ENCODE data around the gene C1orf115.
"Not testable (repeated sequence)": the region's sequence is repeated elsewhere in the genome, so short reads cannot be mapped to it uniquely, and the experiment has no call there.

Gene C1orf115

GRCh38 chr1:220732137-220732536 is 42.0 kb downstream of the C1orf115 start:
- DNase-seq (ENCODE audit: low read depth, low spot score): no peak
- TF ChIP-seq CTCF (IDR thresholded peaks at IDR 0.05; ENCODE audit: low read depth, low read length): no peak
- in situ Hi-C loops (cut with HindIII; ENCODE audit: low sequenced_read_pairs): no loop called here
- no peak overlapping the region for H3K4me3 ChIP-seq (ENCODE audit: low read depth, low read length)

- TF ChIP-seq CTCF (IDR thresholded peaks at IDR 0.05; ENCODE audit: low read depth, low read length): no peak
- DNase-seq (ENCODE audit: low read depth, low spot score): no peak
- in situ Hi-C loops (cut with HindIII; ENCODE audit: low sequenced_read_pairs): no loop called here
- no peak overlapping the region for H3K4me3 ChIP-seq (ENCODE audit: low read depth, low read length)
These were observed 42.5 kb downstream of the C1orf115 start for GRCh38 chr1:220732621-220733020.

GRCh38 chr1:220733086-220733601 is 43.0 kb downstream of the C1orf115 start:
- peak; percentile 81 for DNase-seq (ENCODE audit: low read depth, low spot score)
- TF ChIP-seq CTCF (IDR thresholded peaks at IDR 0.05; ENCODE audit: low read depth, low read length): peak; percentile 86
- in situ Hi-C loops (cut with HindIII; ENCODE audit: low sequenced_read_pairs): no loop called here
- H3K4me3 ChIP-seq (ENCODE audit: low read depth, low read length): peak overlapping the region; percentile 2

GRCh38 chr1:220734571-220735326 is 44.6 kb downstream of the C1orf115 start:
- no peak overlapping the region for H3K4me3 ChIP-seq (ENCODE audit: low read depth, low read length)
- in situ Hi-C loops (cut with HindIII; ENCODE audit: low sequenced_read_pairs): no loop called here
- DNase-seq (ENCODE audit: low read depth, low spot score): peak; percentile 72
- TF ChIP-seq CTCF (IDR thresholded peaks at IDR 0.05; ENCODE audit: low read depth, low read length): no peak

- DNase-seq (ENCODE audit: low read depth, low spot score); H3K4me3 ChIP-seq (ENCODE audit: low read depth, low read length); in situ Hi-C loops (cut with HindIII; ENCODE audit: low sequenced_read_pairs): not testable (repeated sequence)
These were observed 46.1 kb downstream of the C1orf115 start for GRCh38 chr1:220736283-220736682.

- no peak for TF ChIP-seq CTCF (IDR thresholded peaks at IDR 0.05; ENCODE audit: low read depth, low read length)
- DNase-seq (ENCODE audit: low read depth, low spot score): no peak
These were observed 51.2 kb downstream of the C1orf115 start for GRCh38 chr1:220741349-220741748.

GRCh38 chr1:220741825-220742224 is 51.7 kb downstream of the C1orf115 start:
- in situ Hi-C loops (cut with HindIII; ENCODE audit: low sequenced_read_pairs): no loop called here
- no peak overlapping the region for H3K4me3 ChIP-seq (ENCODE audit: low read depth, low read length)
- no peak for DNase-seq (ENCODE audit: low read depth, low spot score)
- no peak for TF ChIP-seq CTCF (IDR thresholded peaks at IDR 0.05; ENCODE audit: low read depth, low read length)

More at GRCh38 chr1:220741349-220741748, 51.2 kb downstream of the C1orf115 start:
- H3K4me3 ChIP-seq (ENCODE audit: low read depth, low read length): no peak overlapping the region
- in situ Hi-C loops (cut with HindIII; ENCODE audit: low sequenced_read_pairs): no loop called here
